Lower leg skin (tissue), 3 donors: Measurements from ENCODE around the gene CADPS2.

ENCODE experiments used
- CTCF ChIP-seq, 3 donors: fragments of 450-650 bp; IDR thresholded peaks; one replicate each; pipeline ENCODE4 v1.5.1; 2016; ENCODE audit warnings: antibody characterized with exemption in 3 of 3, mild to moderate bottlenecking in 3 of 3, moderate library complexity in 2 of 3
- POLR2A ChIP-seq, 2 donors: fragments of 450-650 bp; IDR thresholded peaks; one replicate each; pipeline ENCODE4 v1.6.1; 2016 to 2017; ENCODE audit warnings: antibody characterized with exemption in 2 of 2, mild to moderate bottlenecking in 1 of 2, moderate library complexity in 1 of 2

DNA sequence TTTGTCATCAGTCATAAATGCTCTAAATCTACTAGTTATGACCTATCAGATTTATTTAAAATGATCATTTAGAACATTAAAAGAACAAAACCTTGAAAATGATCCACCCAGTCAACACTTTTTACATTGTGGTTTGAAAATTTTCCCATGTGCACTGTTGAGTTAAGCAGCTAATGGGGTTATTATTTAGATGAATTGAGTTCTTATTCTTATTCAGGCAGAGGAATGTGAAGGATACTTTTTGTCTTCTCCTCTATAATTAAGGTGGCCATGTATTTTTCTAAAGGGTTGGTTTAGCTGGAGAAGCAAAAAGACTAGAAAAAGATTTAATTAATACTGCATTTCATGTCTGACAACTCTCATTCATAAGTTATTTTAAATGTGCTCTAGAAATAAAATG is 506.8 kb downstream of the CADPS2 start:
- TF ChIP-seq CTCF (IDR thresholded peaks at IDR 0.05), result no peak
- TF ChIP-seq POLR2A (IDR thresholded peaks at IDR 0.05), result no peak
